Activated CD4-positive, alpha-beta memory T cell treated with anti-CD3 and anti-CD28 coated beads for 36 hours (primary cell): ENCODE results near the gene SIPA1L3. TPM values are rescaled to one million over a fixed set of nuclear protein-coding genes. Genes with fewer than 3 reads are reported as not detected.

Experiments used
- CTCF ChIA-PET: fragments of 350-600 bp; sonication (Branson Sonifier 250); formaldehyde crosslinking; loops from one replicate; lab custom pipeline; 2021; ENCODE audit warnings: antibody characterized with exemption, inconsistent platforms; lab: Charles Lee
- POLR2A ChIA-PET: fragments of 350-600 bp; sonication (Branson Sonifier 250); formaldehyde crosslinking; loops from one replicate; lab custom pipeline; 2021; ENCODE audit warnings: antibody characterized with exemption; lab: Charles Lee
- DNase-seq: peaks from one replicate; pipeline ENCODE4 v3.0.0-alpha.2; 2020
- H3K27ac Mint-ChIP-seq: one replicate; pipeline ENCODE4 v1.8.0; 2021; ENCODE audit warnings: mixed read lengths
- H3K27me3 Mint-ChIP-seq: one replicate; pipeline ENCODE4 v1.8.0; 2021; ENCODE audit warnings: mixed read lengths
- H3K36me3 Mint-ChIP-seq: one replicate; pipeline ENCODE4 v1.8.0; 2021; ENCODE audit warnings: mixed read lengths
- H3K4me1 Mint-ChIP-seq: one replicate; pipeline ENCODE4 v1.8.0; 2021; ENCODE audit warnings: low read depth, mixed read lengths
- H3K4me3 Mint-ChIP-seq: one replicate; pipeline ENCODE4 v1.8.0; 2021; ENCODE audit warnings: mild to moderate bottlenecking, mixed read lengths
- H3K9me3 Mint-ChIP-seq: one replicate; pipeline ENCODE4 v1.8.0; 2021; ENCODE audit warnings: mixed read lengths
- intact Hi-C: fragments of 100-400 bp; cut with micrococcal nuclease; formaldehyde crosslinking; loops from one replicate; pipeline ENCODE4 v1.15.1; 2023
- total RNA-seq, 2 experiments: library from RNA; stranded (reverse); gene quantifications; one replicate each; pipeline ENCODE4 v1.2.3, GENCODE V29; 2021

The SIPA1L3 gene
- total RNA-seq, 2 experiments from 2014 or later, result 10.3 to 12.1 TPM

DNA sequence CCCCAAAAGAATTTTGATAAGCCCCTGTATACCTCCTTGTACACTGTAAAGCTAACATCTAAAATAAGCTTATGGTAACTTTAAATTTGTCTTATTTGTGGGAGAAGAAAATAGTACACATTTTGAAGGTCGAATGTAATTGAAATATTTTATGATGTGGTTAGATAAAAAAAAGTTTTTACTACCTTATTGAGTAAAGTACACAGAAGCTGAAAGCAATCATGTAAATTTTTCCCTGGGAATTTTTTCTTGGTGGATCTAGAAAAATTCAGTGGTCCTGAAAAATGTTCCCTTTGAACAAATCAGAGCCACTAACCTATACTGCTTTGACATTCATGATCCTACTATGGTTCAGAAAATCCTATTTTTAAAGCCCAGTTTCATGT, 46.9 kb downstream of the SIPA1L3 start:
- Mint-ChIP-seq H3K27me3 (no peaks in the 10 kb centered on the region), H3K9me3 (peaks cover 10% of the 10 kb centered on the region), H3K36me3 (peaks cover 8% of the 10 kb centered on the region), H3K4me1 (no peaks in the 10 kb centered on the region), H3K27ac (no peak overlapping the region), H3K4me3 (no peak overlapping the region)
- no peak for DNase-seq
- POLR2A ChIA-PET, result no interaction called here
- intact Hi-C loops, result no loop called here
- CTCF ChIA-PET, result no interaction called here

DNA sequence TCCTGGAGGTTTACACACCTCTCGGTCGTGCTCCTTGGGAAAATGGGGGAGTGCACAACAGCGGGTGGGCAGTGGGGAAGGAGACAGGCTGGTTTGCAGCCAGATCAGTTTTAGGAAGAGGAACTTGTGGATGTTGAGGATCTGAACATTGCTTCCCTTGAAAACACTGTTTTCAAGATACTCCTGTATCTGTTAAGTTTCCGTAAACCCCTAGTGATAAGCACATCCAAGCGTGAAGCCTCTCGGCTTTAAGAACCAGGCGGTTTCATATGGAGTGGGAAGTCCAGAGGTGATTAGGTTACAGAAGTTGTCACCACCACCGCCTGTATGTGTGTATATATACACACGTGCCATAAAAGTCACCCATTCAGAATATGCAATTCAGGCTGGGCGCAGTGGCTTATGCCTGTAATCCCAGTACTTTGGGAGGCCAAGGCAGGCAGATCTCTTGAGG, 47.4 kb downstream of the SIPA1L3 start:
- Mint-ChIP-seq H3K9me3 (peaks cover 14% of the 10 kb centered on the region), H3K4me3 (no peak overlapping the region), H3K27me3 (no peaks in the 10 kb centered on the region), H3K4me1 (peaks cover 3% of the 10 kb centered on the region), H3K27ac (no peak overlapping the region), H3K36me3 (peaks cover 11% of the 10 kb centered on the region)
- no peak for DNase-seq
- intact Hi-C loops, result no loop called here
- ChIA-PET CTCF (no interaction called here), POLR2A (no interaction called here)

DNA sequence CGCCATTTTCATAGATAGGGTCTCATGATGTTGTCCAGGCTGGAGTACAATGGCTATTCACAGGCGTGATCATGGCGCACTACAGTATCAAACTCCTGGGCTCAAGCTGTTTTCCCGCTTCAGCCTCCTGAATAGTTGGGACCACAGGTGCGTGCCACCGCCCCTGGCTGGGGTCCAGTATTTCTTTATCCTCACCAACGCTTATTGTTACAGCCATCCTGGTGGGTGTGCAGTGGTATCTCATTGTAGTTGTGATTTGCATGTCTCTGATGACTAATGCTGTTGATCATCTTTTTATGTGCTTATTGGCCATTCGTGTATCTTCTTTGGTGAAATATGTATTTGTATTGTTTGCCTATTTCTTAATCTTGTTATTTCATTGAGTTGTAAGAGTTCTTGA, 49.0 kb downstream of the SIPA1L3 start:
- ChIA-PET CTCF (no interaction called here), POLR2A (no interaction called here)
- no peak overlapping the region for H3K27ac Mint-ChIP-seq
- peaks cover 15% of the 10 kb centered on the region for H3K9me3 Mint-ChIP-seq
- H3K36me3 Mint-ChIP-seq, result peaks cover 10% of the 10 kb centered on the region
- H3K4me1 Mint-ChIP-seq, result peaks cover 3% of the 10 kb centered on the region
- DNase-seq, result no peak
- intact Hi-C loops, result no loop called here
- no peaks in the 10 kb centered on the region for H3K27me3 Mint-ChIP-seq
- H3K4me3 Mint-ChIP-seq, result no peak overlapping the region

DNA sequence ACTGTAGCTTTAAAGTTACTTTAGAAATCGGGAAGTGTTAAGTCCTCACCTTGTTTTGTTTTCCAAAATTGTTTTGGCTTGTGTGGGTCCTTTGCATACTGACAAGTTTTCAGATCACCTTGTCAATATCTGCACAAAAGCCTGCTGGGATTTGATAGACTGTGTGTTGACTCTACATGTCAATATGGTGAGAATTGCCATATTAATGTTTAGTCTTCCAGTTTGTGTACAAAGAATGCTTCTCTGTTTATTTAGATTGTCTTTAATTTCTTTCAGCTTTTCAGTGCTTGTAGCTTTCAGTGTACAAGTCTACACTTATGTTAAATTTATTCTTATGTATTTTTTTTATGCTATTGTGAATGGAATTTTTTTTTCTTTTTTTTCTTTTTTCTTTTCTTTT, 50.2 kb downstream of the SIPA1L3 start:
- H3K9me3 Mint-ChIP-seq, result peaks cover 22% of the 10 kb centered on the region
- intact Hi-C loops, result no loop called here
- CTCF ChIA-PET, result interaction anchor here (0.6 kb wide), 1 partner anchor 295 kb away, joined by 3 read pairs; no protein-coding TSS in a partner anchor
- POLR2A ChIA-PET, result no interaction called here
- DNase-seq, result no peak
- H3K36me3 Mint-ChIP-seq, result peaks cover 12% of the 10 kb centered on the region
- H3K4me3 Mint-ChIP-seq, result no peak overlapping the region
- no peak overlapping the region for H3K27ac Mint-ChIP-seq
- peaks cover 3% of the 10 kb centered on the region for H3K4me1 Mint-ChIP-seq
- no peaks in the 10 kb centered on the region for H3K27me3 Mint-ChIP-seq

DNA sequence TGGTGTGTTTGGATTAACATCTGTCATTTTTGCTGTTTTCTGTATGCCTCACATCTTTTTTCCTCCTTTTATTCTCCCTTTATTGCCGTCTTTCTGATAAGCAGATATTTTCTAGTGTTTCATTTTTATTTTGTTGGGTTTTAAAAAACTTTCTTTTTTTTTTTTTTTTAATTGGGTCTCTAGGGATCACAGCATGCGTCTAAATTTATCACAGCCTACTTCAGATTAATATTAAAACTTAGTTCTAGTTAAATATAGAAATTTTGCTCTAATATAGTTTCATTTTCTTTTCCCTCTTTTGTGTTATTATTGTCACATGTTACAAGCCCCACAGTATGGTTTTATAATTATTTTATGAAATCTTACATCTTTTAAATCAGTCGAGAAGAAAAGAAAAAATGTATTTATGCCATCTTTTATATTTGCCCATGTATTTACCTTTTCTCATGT, 52.7 kb downstream of the SIPA1L3 start:
- Mint-ChIP-seq H3K36me3 (peaks cover 12% of the 10 kb centered on the region), H3K9me3 (peaks cover 22% of the 10 kb centered on the region), H3K4me1 (peaks cover 3% of the 10 kb centered on the region), H3K4me3 (no peak overlapping the region), H3K27ac (no peak overlapping the region), H3K27me3 (no peaks in the 10 kb centered on the region)
- intact Hi-C loops, result no loop called here
- ChIA-PET CTCF (no interaction called here), POLR2A (no interaction called here)
- DNase-seq, result no peak

DNA sequence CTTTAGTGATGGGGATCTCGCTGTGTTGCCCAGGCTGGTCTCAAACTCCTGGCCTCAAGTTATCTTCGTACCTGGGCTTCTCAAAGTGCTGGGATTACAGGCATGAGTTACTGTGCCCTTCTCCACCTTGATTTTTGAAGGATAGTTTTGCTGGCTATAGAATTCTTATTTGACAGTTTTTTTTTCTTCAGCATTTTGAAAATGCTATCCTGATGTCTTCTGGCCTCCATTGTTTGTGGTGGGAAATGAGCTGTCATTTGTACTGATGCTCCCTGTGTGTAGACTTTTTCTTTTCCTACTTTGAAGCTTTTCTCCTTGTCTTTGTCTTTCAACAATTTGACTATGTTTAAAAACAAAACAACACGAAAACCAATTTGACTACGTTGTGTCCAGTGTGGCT, 54.2 kb downstream of the SIPA1L3 start:
- Mint-ChIP-seq H3K27me3 (no peaks in the 10 kb centered on the region), H3K4me1 (peaks cover 3% of the 10 kb centered on the region), H3K4me3 (no peak overlapping the region), H3K27ac (no peak overlapping the region), H3K9me3 (peaks cover 22% of the 10 kb centered on the region), H3K36me3 (peaks cover 9% of the 10 kb centered on the region)
- ChIA-PET CTCF (interaction anchor here (1.0 kb wide), 1 partner anchor 59 kb away, joined by 3 read pairs; no protein-coding TSS in a partner anchor), POLR2A (no interaction called here)
- intact Hi-C loops, result no loop called here
- no peak for DNase-seq

GRCh38 chr19:37963190-37963936, 56.4 kb downstream of the SIPA1L3 start:
- Mint-ChIP-seq H3K36me3 (peaks cover 11% of the 10 kb centered on the region), H3K27me3 (no peaks in the 10 kb centered on the region), H3K27ac (no peak overlapping the region), H3K9me3 (peaks cover 16% of the 10 kb centered on the region), H3K4me1 (peaks cover 3% of the 10 kb centered on the region), H3K4me3 (no peak overlapping the region)
- intact Hi-C loops, result no loop called here
- POLR2A ChIA-PET, result no interaction called here
- CTCF ChIA-PET, result interaction anchor here (0.6 to 0.8 kb wide), 2 partner anchors 58 to 67 kb away, joined by 3 to 5 read pairs; no protein-coding TSS in a partner anchor
- DNase-seq, result no peak

- Mint-ChIP-seq H3K9me3 (peaks cover 11% of the 10 kb centered on the region), H3K36me3 (peaks cover 13% of the 10 kb centered on the region), H3K27ac (no peak overlapping the region), H3K4me3 (no peak overlapping the region), H3K4me1 (peaks cover 2% of the 10 kb centered on the region), H3K27me3 (no peaks in the 10 kb centered on the region)
- CTCF ChIA-PET, result interaction anchor here (0.8 kb wide), 1 partner anchor 68 kb away, joined by 3 read pairs; no protein-coding TSS in a partner anchor
- POLR2A ChIA-PET, result no interaction called here
- no peak for DNase-seq
- intact Hi-C loops, result no loop called here
Measured at GRCh38 chr19:37964109-37964508, 57.1 kb downstream of the SIPA1L3 start.

- H3K9me3 Mint-ChIP-seq, result peaks cover 22% of the 10 kb centered on the region
- H3K36me3 Mint-ChIP-seq, result peaks cover 28% of the 10 kb centered on the region
Measured at GRCh38 chr19:37966211-37966661, 59.2 kb downstream of the SIPA1L3 start.

DNA sequence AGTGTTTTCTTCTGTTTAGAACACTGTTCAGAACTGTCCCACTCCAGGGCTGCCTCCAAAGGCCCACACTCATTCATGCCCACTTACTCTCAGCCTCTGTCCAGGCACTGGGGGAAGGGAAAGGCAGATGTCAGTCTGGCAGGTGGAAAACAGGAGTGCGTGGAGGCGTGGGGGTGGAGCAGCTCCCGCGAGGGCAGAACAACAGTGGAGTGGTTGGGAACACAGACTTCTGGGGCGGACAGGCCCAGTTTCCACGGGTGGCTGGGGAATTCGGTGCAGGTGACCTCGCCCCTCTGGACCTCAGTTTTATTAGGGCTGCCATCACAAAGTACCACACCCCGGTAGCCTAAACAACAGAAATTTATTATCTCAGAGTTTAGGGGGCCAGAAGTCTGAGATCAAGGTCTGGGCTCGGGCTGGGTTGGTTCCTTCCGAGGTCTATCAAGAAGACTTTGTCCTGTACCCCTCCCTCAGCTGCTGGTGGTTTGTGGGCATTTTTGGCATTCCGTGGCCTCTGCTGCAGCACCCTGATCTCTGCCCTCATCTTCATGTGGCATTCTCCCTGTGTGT, 59.7 kb downstream of the SIPA1L3 start:
- no peak overlapping the region for H3K4me3 Mint-ChIP-seq
- ChIA-PET POLR2A (no interaction called here), CTCF (no interaction called here)
- no peaks in the 10 kb centered on the region for H3K4me1 Mint-ChIP-seq
- peaks cover 25% of the 10 kb centered on the region for H3K36me3 Mint-ChIP-seq
- H3K27ac Mint-ChIP-seq, result no peak overlapping the region
- no peaks in the 10 kb centered on the region for H3K27me3 Mint-ChIP-seq
- intact Hi-C loops, result no loop called here
- peaks cover 19% of the 10 kb centered on the region for H3K9me3 Mint-ChIP-seq
- no peak for DNase-seq

More at GRCh38 chr19:37966211-37966661, 59.2 kb downstream of the SIPA1L3 start:
- Mint-ChIP-seq H3K4me1 (no peaks in the 10 kb centered on the region), H3K27me3 (no peaks in the 10 kb centered on the region), H3K27ac (no peak overlapping the region), H3K4me3 (no peak overlapping the region)
- CTCF ChIA-PET, result no interaction called here
- POLR2A ChIA-PET, result no interaction called here
- intact Hi-C loops, result no loop called here
- no peak for DNase-seq

GRCh38 chr19:37969695-37970094, 62.7 kb downstream of the SIPA1L3 start:
- DNase-seq, result no peak
- H3K9me3 Mint-ChIP-seq, result peaks cover 27% of the 10 kb centered on the region
- H3K4me3 Mint-ChIP-seq, result no peak overlapping the region
- ChIA-PET POLR2A (no interaction called here), CTCF (no interaction called here)
- H3K4me1 Mint-ChIP-seq, result peaks cover 3% of the 10 kb centered on the region
- intact Hi-C loops, result no loop called here
- H3K27ac Mint-ChIP-seq, result no peak overlapping the region
- H3K27me3 Mint-ChIP-seq, result no peaks in the 10 kb centered on the region
- peaks cover 27% of the 10 kb centered on the region for H3K36me3 Mint-ChIP-seq

GRCh38 chr19:37970699-37971098, 63.7 kb downstream of the SIPA1L3 start:
- ChIA-PET POLR2A (no interaction called here), CTCF (no interaction called here)
- H3K27ac Mint-ChIP-seq, result no peak overlapping the region
- intact Hi-C loops, result no loop called here
- no peak overlapping the region for H3K4me3 Mint-ChIP-seq
- H3K9me3 Mint-ChIP-seq, result peaks cover 27% of the 10 kb centered on the region
- H3K36me3 Mint-ChIP-seq, result peaks cover 27% of the 10 kb centered on the region
- H3K4me1 Mint-ChIP-seq, result peaks cover 3% of the 10 kb centered on the region
- no peak for DNase-seq
- no peaks in the 10 kb centered on the region for H3K27me3 Mint-ChIP-seq
